Fibroblast of lung (primary cell): Measurements from ENCODE around the gene AK9. TPM values are rescaled to one million over a fixed set of nuclear protein-coding genes. Genes with fewer than 3 reads are reported as not detected.

Source experiments
- DNase-seq, 2 donors: peaks; one replicate each; pipeline versions ENCODE4 v3.0.0 to v3.0.0-alpha.2; 2010; ENCODE audit warnings: low read depth in 2 of 2
- H2AFZ ChIP-seq: 2 replicates; pipeline ENCODE4 v1.5.1; 2012; ENCODE audit warnings: low read length, control low read depth, inconsistent platforms
- H3K27ac ChIP-seq: 2 replicates; pipeline ENCODE4 v1.5.1; 2011; ENCODE audit warnings: low read length, control low read depth; ENCODE audit not compliant: insufficient read depth
- H3K27me3 ChIP-seq: 2 replicates; pipeline ENCODE4 v1.5.1; 2011; ENCODE audit warnings: mild to moderate bottlenecking, low read length; ENCODE audit not compliant: control insufficient read depth, insufficient read depth
- H3K36me3 ChIP-seq: 2 replicates; pipeline ENCODE4 v1.5.1; 2011; ENCODE audit warnings: low read length; ENCODE audit not compliant: control insufficient read depth, insufficient read depth
- H3K4me1 ChIP-seq: 2 replicates; pipeline ENCODE4 v1.5.1; 2011; ENCODE audit warnings: low read length; ENCODE audit not compliant: control insufficient read depth, insufficient read depth; ENCODE audit errors: extremely low read depth
- H3K4me2 ChIP-seq: 2 replicates; pipeline ENCODE4 v1.5.1; 2011; ENCODE audit warnings: low read length, control low read depth; ENCODE audit not compliant: insufficient read depth; ENCODE audit errors: extremely low read depth
- H3K4me3 ChIP-seq, 4 experiments: fragments of 200-600 bp in 1 of 4; sonication (generic) in 1 of 4; replicated peaks in 1 of 4; 2 replicates each; pipeline ENCODE4 v1.5.1; 2011 to 2016; ENCODE audit warnings: low read length in 4 of 4, low read depth in 3 of 4, mild to moderate bottlenecking in 3 of 4, control low read depth in 2 of 4, inconsistent platforms in 1 of 4, mixed read lengths in 1 of 4; ENCODE audit not compliant: insufficient read depth in 1 of 4; ENCODE audit errors: control extremely low read depth in 1 of 4
- H3K79me2 ChIP-seq: 2 replicates; pipeline ENCODE4 v1.5.1; 2012; ENCODE audit warnings: mild to moderate bottlenecking, low read length, inconsistent platforms; ENCODE audit not compliant: control insufficient read depth, insufficient read depth
- H3K9ac ChIP-seq: 2 replicates; pipeline ENCODE4 v1.5.1; 2011; ENCODE audit warnings: mild to moderate bottlenecking, low read length, control low read depth; ENCODE audit not compliant: insufficient read depth
- H3K9me3 ChIP-seq: 2 replicates; pipeline ENCODE4 v1.5.1; 2012; ENCODE audit warnings: low read depth, low read length; ENCODE audit not compliant: control insufficient read depth, insufficient read depth
- H4K20me1 ChIP-seq: 2 replicates; pipeline ENCODE4 v1.5.1; 2011; ENCODE audit warnings: low read length; ENCODE audit not compliant: control insufficient read depth, insufficient read depth; ENCODE audit errors: extremely low read depth
- CTCF ChIP-seq, 2 donors: IDR thresholded peaks in 1 of 2; conservative IDR thresholded peaks in 1 of 2; 1 replicate in 1 of 2; 2 replicates in 1 of 2; pipeline ENCODE4 v1.5.1; 2011 to 2012; ENCODE audit warnings: low read length in 2 of 2, control low read depth in 1 of 2, inconsistent platforms in 1 of 2, low read depth in 1 of 2, mild to moderate bottlenecking in 1 of 2
- EZH2 ChIP-seq: IDR thresholded peaks from 2 replicates; pipeline ENCODE4 v1.5.1; 2012; ENCODE audit warnings: low read length, control low read depth, mild to moderate bottlenecking; ENCODE audit errors: missing control alignments
- polyA plus RNA-seq, 2 donors: library from polyadenylated mRNA; depleted of rRNA in 1 of 2; stranded (reverse) in 1 of 2; unstranded in 1 of 2; fragments of >200 nt; gene quantifications; 2 replicates each; pipeline ENCODE4 v1.2.1, GENCODE V29; 2011 to 2012; ENCODE audit warnings: missing spikeins in 1 of 2
- total RNA-seq: library from RNA; depleted of rRNA; stranded (reverse); fragments of >200 nt; gene quantifications from 2 replicates; pipeline ENCODE4 v1.2.1, GENCODE V29; 2014

Gene AK9
- total and polyA plus RNA-seq, 2 donors (not counting 1 experiment from before 2014, with no cell fraction given) = 4.5 to 10.4 TPM

GRCh38 chr6:109653264-109653663 is 37.7 kb downstream of the AK9 start:
- peak in 1 of 2 donors; percentile 22 for DNase-seq
- Histone ChIP-seq H3K9ac (no peak overlapping the region), H3K27ac (no peak overlapping the region), H3K4me1 (no peaks in the 10 kb centered on the region), H3K4me3 (no peak overlapping the region), H3K79me2 (no peaks in the 10 kb centered on the region), H3K4me2 (no peak overlapping the region), H2AFZ (no peak overlapping the region), H3K36me3 (no peaks in the 10 kb centered on the region), H3K9me3 (no peaks in the 10 kb centered on the region), H3K27me3 (no peaks in the 10 kb centered on the region), H4K20me1 (no peaks in the 10 kb centered on the region)
- no peak for TF ChIP-seq EZH2
- TF ChIP-seq CTCF (conservative IDR thresholded peaks at IDR 0.05 in 1 of 2, IDR thresholded peaks at IDR 0.05 in 1 of 2; ENCODE audit: low read depth in 1 of 2, low read length in 2 of 2) = no peak

- DNase-seq = no peak
Measured at GRCh38 chr6:109644131-109644530, 46.9 kb downstream of the AK9 start.

GRCh38 chr6:109632405-109632804 is 58.6 kb downstream of the AK9 start:
- no peak overlapping the region for H3K4me3 ChIP-seq
- H3K27me3 ChIP-seq = no peaks in the 10 kb centered on the region
- H4K20me1 ChIP-seq = no peaks in the 10 kb centered on the region
- H2AFZ ChIP-seq = no peak overlapping the region
- no peaks in the 10 kb centered on the region for H3K9me3 ChIP-seq
- no peak overlapping the region for H3K27ac ChIP-seq
- H3K4me1 ChIP-seq = no peaks in the 10 kb centered on the region
- TF ChIP-seq EZH2 = no peak
- TF ChIP-seq CTCF (conservative IDR thresholded peaks at IDR 0.05 in 1 of 2, IDR thresholded peaks at IDR 0.05 in 1 of 2; ENCODE audit: low read depth in 1 of 2, low read length in 2 of 2) = no peak
- DNase-seq = no peak
- H3K36me3 ChIP-seq = no peaks in the 10 kb centered on the region
- no peaks in the 10 kb centered on the region for H3K79me2 ChIP-seq
- no peak overlapping the region for H3K4me2 ChIP-seq
- no peak overlapping the region for H3K9ac ChIP-seq

More at GRCh38 chr6:109644131-109644530, 46.9 kb downstream of the AK9 start:
- Histone ChIP-seq H2AFZ (no peak overlapping the region), H3K27ac (no peak overlapping the region), H3K9ac (no peak overlapping the region), H3K27me3 (no peaks in the 10 kb centered on the region), H3K4me1 (no peaks in the 10 kb centered on the region), H3K4me2 (no peak overlapping the region), H3K36me3 (no peaks in the 10 kb centered on the region), H3K4me3 (no peak overlapping the region), H4K20me1 (no peaks in the 10 kb centered on the region), H3K79me2 (no peaks in the 10 kb centered on the region), H3K9me3 (no peaks in the 10 kb centered on the region)
- TF ChIP-seq CTCF (conservative IDR thresholded peaks at IDR 0.05 in 1 of 2, IDR thresholded peaks at IDR 0.05 in 1 of 2; ENCODE audit: low read depth in 1 of 2, low read length in 2 of 2) (no peak), EZH2 (no peak)
